Gastrocnemius medialis (tissue), 4 donors: ENCODE measurements around the gene LRRC8C.

ENCODE experiments used
- POLR2A ChIP-seq, 2 donors: fragments of 450-650 bp; IDR thresholded peaks; one replicate each; pipeline ENCODE4 v1.6.1; 2017; ENCODE audit warnings: antibody characterized with exemption in 2 of 2, mild to moderate bottlenecking in 2 of 2, moderate library complexity in 2 of 2
- TF ChIP-seq, protein P1 (sequence below), 5 experiments: fragments of 450-650 bp in 3 of 5; fragments of 200-600 bp in 2 of 5; sonication (generic) in 2 of 5; IDR thresholded peaks in 4 of 5; conservative IDR thresholded peaks in 1 of 5; 1 replicate in 4 of 5; 2 replicates in 1 of 5; pipeline ENCODE4 v1.5.1; 2016 to 2019; ENCODE audit warnings: antibody characterized with exemption in 5 of 5, mild to moderate bottlenecking in 3 of 5, moderate library complexity in 3 of 5

- TF ChIP-seq, protein P1, sequence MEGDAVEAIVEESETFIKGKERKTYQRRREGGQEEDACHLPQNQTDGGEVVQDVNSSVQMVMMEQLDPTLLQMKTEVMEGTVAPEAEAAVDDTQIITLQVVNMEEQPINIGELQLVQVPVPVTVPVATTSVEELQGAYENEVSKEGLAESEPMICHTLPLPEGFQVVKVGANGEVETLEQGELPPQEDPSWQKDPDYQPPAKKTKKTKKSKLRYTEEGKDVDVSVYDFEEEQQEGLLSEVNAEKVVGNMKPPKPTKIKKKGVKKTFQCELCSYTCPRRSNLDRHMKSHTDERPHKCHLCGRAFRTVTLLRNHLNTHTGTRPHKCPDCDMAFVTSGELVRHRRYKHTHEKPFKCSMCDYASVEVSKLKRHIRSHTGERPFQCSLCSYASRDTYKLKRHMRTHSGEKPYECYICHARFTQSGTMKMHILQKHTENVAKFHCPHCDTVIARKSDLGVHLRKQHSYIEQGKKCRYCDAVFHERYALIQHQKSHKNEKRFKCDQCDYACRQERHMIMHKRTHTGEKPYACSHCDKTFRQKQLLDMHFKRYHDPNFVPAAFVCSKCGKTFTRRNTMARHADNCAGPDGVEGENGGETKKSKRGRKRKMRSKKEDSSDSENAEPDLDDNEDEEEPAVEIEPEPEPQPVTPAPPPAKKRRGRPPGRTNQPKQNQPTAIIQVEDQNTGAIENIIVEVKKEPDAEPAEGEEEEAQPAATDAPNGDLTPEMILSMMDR (IDR thresholded peaks at IDR 0.05 in 4 of 5, conservative IDR thresholded peaks at IDR 0.05 in 1 of 5), result no peak
- TF ChIP-seq POLR2A (IDR thresholded peaks at IDR 0.05), result no peak
These were observed 49.7 kb downstream of the LRRC8C start for GRCh38 chr1:89682611-89683010.
